OCI-LY3 (cell line): ENCODE results near the gene KCNJ18.

Source experiments
- CTCF ChIP-seq: fragments of 200-600, 300-600 bp; sonication (generic); IDR thresholded peaks from 2 replicates; pipeline ENCODE4 v1.5.1; 2014; ENCODE audit warnings: antibody characterized with exemption, low read length, low read depth
- EZH2phosphoT487 ChIP-seq: fragments of 200-600 bp; shearing (Covaris generic); IDR thresholded peaks from 2 replicates; pipeline ENCODE4 v1.6.1; 2018; ENCODE audit warnings: antibody characterized with exemption, mixed run types, low read depth

GRCh38 chr17:21705021-21705601 is 12.8 kb downstream of the KCNJ18 start:
- no peak for TF ChIP-seq CTCF
- TF ChIP-seq EZH2phosphoT487: no peak
